HG03097 (cell line): Measurements from ENCODE around the gene EVA1A.

Source experiments
- ATAC-seq: cut with Tn5 transposase; IDR thresholded peaks from one replicate; pipeline ENCODE4 v1.9.1; 2021; ENCODE audit not compliant: unreplicated experiment, low FRiP score

The EVA1A gene

GRCh38 chr2:75459565-75460310 lies 101.0 kb downstream of the EVA1A start:
- no peak for ATAC-seq

GRCh38 chr2:75458201-75458600 lies 102.5 kb downstream of the EVA1A start:
- no peak for ATAC-seq

GRCh38 chr2:75456825-75457224 lies 103.9 kb downstream of the EVA1A start:
- ATAC-seq: no peak

GRCh38 chr2:75456111-75456510 lies 104.6 kb downstream of the EVA1A start:
- ATAC-seq: no peak

GRCh38 chr2:75454241-75454620 lies 106.5 kb downstream of the EVA1A start:
- ATAC-seq: no peak

- no peak for ATAC-seq
Measured at GRCh38 chr2:75453384-75454240, 107.1 kb downstream of the EVA1A start.

- ATAC-seq: no peak
Measured at GRCh38 chr2:75450068-75450467, 110.7 kb downstream of the EVA1A start.

GRCh38 chr2:75447176-75447575 lies 113.6 kb downstream of the EVA1A start:
- ATAC-seq: no peak
